ENCODE results near the gene XRN1.

Gene XRN1

GRCh38 chr3:142424754-142425153 lies 23.1 kb downstream of the XRN1 start:
- no peak for TF ChIP-seq NFIC (IDR thresholded peaks at IDR 0.05)
- TF ChIP-seq CEBPB (IDR thresholded peaks at IDR 0.05): no peak
- no peak for TF ChIP-seq EP300 (IDR thresholded peaks at IDR 0.05; ENCODE audit: borderline replicate concordance)
- TF ChIP-seq TEAD4 (IDR thresholded peaks at IDR 0.05): no peak
- TF ChIP-seq FOXM1 (IDR thresholded peaks at IDR 0.05; ENCODE audit: borderline replicate concordance, low read depth): no peak
- TF ChIP-seq, protein P1, sequence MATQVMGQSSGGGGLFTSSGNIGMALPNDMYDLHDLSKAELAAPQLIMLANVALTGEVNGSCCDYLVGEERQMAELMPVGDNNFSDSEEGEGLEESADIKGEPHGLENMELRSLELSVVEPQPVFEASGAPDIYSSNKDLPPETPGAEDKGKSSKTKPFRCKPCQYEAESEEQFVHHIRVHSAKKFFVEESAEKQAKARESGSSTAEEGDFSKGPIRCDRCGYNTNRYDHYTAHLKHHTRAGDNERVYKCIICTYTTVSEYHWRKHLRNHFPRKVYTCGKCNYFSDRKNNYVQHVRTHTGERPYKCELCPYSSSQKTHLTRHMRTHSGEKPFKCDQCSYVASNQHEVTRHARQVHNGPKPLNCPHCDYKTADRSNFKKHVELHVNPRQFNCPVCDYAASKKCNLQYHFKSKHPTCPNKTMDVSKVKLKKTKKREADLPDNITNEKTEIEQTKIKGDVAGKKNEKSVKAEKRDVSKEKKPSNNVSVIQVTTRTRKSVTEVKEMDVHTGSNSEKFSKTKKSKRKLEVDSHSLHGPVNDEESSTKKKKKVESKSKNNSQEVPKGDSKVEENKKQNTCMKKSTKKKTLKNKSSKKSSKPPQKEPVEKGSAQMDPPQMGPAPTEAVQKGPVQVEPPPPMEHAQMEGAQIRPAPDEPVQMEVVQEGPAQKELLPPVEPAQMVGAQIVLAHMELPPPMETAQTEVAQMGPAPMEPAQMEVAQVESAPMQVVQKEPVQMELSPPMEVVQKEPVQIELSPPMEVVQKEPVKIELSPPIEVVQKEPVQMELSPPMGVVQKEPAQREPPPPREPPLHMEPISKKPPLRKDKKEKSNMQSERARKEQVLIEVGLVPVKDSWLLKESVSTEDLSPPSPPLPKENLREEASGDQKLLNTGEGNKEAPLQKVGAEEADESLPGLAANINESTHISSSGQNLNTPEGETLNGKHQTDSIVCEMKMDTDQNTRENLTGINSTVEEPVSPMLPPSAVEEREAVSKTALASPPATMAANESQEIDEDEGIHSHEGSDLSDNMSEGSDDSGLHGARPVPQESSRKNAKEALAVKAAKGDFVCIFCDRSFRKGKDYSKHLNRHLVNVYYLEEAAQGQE (IDR thresholded peaks at IDR 0.05; ENCODE audit: low read depth): no peak
- no peak for TF ChIP-seq TCF12 (IDR thresholded peaks at IDR 0.05; ENCODE audit: low read depth)
- no peak for TF ChIP-seq ZBTB7A (IDR thresholded peaks at IDR 0.05; ENCODE audit: low read depth)
- TF ChIP-seq CREB1 (IDR thresholded peaks at IDR 0.05; ENCODE audit: low read depth): no peak
- no peak for TF ChIP-seq YY1 (IDR thresholded peaks at IDR 0.05; ENCODE audit: low read depth)
- TF ChIP-seq, protein P2, sequence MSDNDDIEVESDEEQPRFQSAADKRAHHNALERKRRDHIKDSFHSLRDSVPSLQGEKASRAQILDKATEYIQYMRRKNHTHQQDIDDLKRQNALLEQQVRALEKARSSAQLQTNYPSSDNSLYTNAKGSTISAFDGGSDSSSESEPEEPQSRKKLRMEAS (IDR thresholded peaks at IDR 0.05): no peak
- TF ChIP-seq TAF1 (IDR thresholded peaks at IDR 0.05; ENCODE audit: low read depth): no peak
- no peak for TF ChIP-seq USF1 (IDR thresholded peaks at IDR 0.05)

- TF ChIP-seq EGR1 (IDR thresholded peaks at IDR 0.05) (no peak), EP300 (IDR thresholded peaks at IDR 0.05; ENCODE audit: borderline replicate concordance) (no peak), TAF1 (IDR thresholded peaks at IDR 0.05; ENCODE audit: low read depth) (no peak), NFIC (IDR thresholded peaks at IDR 0.05) (no peak), YY1 (IDR thresholded peaks at IDR 0.05; ENCODE audit: low read depth) (no peak)
- TF ChIP-seq, protein P1 (IDR thresholded peaks at IDR 0.05; ENCODE audit: low read depth): no peak
Observed at GRCh38 chr3:142418926-142419592, 28.8 kb downstream of the XRN1 start.

- TF ChIP-seq RAD21 (IDR thresholded peaks at IDR 0.05; ENCODE audit: low read depth) (no peak), TCF12 (IDR thresholded peaks at IDR 0.05; ENCODE audit: low read depth) (no peak), ZBTB7A (IDR thresholded peaks at IDR 0.05; ENCODE audit: low read depth) (no peak), YY1 (IDR thresholded peaks at IDR 0.05; ENCODE audit: low read depth) (no peak), TAF1 (IDR thresholded peaks at IDR 0.05; ENCODE audit: low read depth) (no peak), EGR1 (IDR thresholded peaks at IDR 0.05) (no peak)
- TF ChIP-seq, protein P2 (IDR thresholded peaks at IDR 0.05): no peak
Observed at GRCh38 chr3:142417302-142417701, 30.5 kb downstream of the XRN1 start.

GRCh38 chr3:142394921-142395622 lies 52.8 kb downstream of the XRN1 start:
- TF ChIP-seq TEAD4 (IDR thresholded peaks at IDR 0.05) (no peak), CREB1 (IDR thresholded peaks at IDR 0.05; ENCODE audit: low read depth) (no peak), FOXM1 (IDR thresholded peaks at IDR 0.05; ENCODE audit: borderline replicate concordance, low read depth) (no peak), TAF1 (IDR thresholded peaks at IDR 0.05; ENCODE audit: low read depth) (no peak), ZBTB7A (IDR thresholded peaks at IDR 0.05; ENCODE audit: low read depth) (no peak), NFIC (IDR thresholded peaks at IDR 0.05) (no peak), CEBPB (IDR thresholded peaks at IDR 0.05) (no peak), EP300 (IDR thresholded peaks at IDR 0.05; ENCODE audit: borderline replicate concordance) (no peak), USF1 (IDR thresholded peaks at IDR 0.05) (no peak), YY1 (IDR thresholded peaks at IDR 0.05; ENCODE audit: low read depth) (no peak), TCF12 (IDR thresholded peaks at IDR 0.05; ENCODE audit: low read depth) (no peak), RAD21 (IDR thresholded peaks at IDR 0.05; ENCODE audit: low read depth) (no peak), EGR1 (IDR thresholded peaks at IDR 0.05) (no peak)
- TF ChIP-seq, protein P1 (IDR thresholded peaks at IDR 0.05; ENCODE audit: low read depth): no peak
- TF ChIP-seq, protein P2 (IDR thresholded peaks at IDR 0.05): no peak

All from Ishikawa (cell line).